ENCODE results near the gene SMAD3.

Gene SMAD3

DNA sequence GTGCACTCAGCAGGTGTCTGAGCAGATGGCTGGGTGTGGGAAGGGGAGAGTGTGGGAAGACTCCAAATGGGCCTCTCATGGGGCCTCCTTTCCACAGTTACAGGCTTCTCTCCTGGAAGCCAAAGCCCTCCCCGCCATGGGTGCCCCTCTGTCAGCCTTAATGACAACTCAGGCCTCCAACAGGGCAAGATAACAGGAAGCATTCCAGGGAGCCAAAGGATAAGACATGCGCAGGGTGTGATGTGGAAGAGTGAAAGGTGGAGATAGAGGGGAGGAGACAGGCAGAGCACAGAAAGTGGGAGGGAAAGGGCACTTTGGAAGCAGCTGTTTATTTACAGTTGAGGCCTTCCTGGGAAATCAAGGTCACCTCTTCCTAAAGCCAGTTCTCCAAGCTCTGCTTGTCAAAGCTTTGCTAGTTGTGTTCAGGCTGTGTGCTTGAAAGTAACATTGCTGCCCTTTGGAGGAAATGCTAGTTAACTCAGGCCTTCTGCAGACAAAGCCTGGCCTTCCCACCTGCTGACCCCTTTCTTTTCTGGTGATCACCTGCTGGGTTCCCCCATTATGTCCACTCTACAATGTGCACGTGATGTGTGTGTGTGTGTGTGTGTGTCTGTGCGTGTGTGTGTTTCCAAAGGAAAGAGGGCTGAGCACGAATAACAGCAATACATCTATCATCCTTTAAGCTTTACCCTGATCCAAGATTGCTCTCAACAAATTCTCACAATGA lies 35.2 kb upstream of the SMAD3 start:
- TF ChIP-seq, protein P1, sequence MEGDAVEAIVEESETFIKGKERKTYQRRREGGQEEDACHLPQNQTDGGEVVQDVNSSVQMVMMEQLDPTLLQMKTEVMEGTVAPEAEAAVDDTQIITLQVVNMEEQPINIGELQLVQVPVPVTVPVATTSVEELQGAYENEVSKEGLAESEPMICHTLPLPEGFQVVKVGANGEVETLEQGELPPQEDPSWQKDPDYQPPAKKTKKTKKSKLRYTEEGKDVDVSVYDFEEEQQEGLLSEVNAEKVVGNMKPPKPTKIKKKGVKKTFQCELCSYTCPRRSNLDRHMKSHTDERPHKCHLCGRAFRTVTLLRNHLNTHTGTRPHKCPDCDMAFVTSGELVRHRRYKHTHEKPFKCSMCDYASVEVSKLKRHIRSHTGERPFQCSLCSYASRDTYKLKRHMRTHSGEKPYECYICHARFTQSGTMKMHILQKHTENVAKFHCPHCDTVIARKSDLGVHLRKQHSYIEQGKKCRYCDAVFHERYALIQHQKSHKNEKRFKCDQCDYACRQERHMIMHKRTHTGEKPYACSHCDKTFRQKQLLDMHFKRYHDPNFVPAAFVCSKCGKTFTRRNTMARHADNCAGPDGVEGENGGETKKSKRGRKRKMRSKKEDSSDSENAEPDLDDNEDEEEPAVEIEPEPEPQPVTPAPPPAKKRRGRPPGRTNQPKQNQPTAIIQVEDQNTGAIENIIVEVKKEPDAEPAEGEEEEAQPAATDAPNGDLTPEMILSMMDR (conservative IDR thresholded peaks at IDR 0.05), result no peak
- TF ChIP-seq ZFX (IDR thresholded peaks at IDR 0.05), result no peak
- no peak overlapping the region for H3K27ac ChIP-seq

DNA sequence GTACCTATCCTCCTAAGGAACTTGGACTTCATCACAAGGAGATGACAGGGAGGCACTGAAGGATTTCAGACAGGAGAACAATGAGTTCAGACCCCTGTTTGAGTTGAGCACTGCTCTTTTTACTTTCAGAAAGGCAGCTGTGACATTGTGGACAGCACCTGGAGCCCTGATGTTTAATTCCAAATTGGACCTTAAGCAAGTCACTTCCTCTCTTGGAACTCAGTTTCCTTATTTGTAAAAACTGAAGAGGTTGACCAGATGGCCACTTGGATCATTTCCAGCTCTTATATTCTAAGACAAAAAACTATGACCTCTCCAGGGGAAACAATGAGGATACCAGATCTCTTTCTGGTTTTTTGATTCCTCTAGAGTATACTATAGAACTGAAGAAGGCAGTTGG lies 34.1 kb upstream of the SMAD3 start:
- H3K27ac ChIP-seq, result no peak overlapping the region
- TF ChIP-seq ZFX (IDR thresholded peaks at IDR 0.05), result no peak
- TF ChIP-seq, protein P1 (conservative IDR thresholded peaks at IDR 0.05), result no peak

DNA sequence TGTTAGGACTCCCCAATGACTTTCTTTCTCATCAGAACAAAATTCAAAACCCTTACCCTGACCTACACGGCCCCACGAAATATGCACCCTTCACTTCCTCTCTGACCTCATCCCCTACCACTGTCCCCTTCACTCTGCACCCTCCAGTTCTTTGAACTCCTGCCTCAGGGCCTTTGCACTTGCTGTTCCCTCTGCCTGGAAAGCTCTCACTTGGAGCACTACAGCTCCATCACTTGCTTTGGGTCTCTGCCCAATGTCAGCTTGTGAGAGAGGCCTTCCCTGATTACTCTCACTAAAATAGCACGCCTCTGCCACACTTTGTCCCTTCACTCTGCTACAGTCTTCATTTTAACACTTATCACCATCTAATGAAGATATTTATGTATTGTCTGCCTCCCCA lies 32.8 kb upstream of the SMAD3 start:
- TF ChIP-seq, protein P1 (conservative IDR thresholded peaks at IDR 0.05), result no peak
- no peak for TF ChIP-seq ZFX (IDR thresholded peaks at IDR 0.05)
- H3K27ac ChIP-seq, result no peak overlapping the region

DNA sequence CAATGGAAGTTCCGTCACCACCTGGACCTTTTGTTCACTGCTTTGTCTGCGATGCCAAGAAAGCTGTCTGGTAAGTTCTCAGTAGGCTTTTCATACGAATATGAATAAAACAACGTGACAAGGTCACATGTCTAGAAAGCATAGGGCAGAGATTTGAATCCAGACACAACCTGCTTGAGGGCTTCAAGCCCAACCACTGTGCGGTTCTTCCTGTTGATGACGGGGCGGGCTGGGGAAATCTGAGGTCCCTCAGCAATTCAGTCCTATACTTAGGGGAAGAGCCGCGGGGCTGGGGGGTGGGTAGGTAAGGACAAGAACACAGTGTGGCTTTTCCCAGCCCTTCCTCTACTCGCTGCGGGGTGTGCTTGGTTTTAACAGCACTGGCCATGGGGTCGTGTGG lies 32.4 kb upstream of the SMAD3 start:
- no peak for TF ChIP-seq ZFX (IDR thresholded peaks at IDR 0.05)
- TF ChIP-seq, protein P1 (conservative IDR thresholded peaks at IDR 0.05), result no peak

DNA sequence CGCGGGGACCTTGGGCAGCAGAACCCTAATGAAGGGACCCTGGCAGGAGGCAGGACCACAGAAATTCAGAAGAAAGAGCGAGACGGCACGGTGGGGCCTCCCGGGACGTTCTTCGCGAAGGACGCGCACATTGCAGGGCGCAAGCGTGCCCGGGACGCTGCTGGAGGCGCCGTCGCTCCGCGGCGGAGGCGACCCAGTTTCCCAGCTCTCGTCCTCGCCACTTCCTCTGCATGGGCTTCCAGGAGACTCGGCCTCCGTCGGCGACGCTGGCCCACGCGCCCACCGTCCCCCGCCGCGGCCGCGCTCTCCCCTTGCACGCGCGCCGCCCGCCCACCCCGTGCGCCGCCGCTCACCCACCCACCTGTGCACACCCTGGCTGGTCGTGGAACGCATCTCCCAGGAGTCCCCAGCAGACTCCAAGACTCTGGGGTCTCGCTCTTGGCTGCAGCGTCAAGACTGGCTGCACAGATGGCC lies 31.8 kb upstream of the SMAD3 start:
- H3K27ac ChIP-seq, result no peak overlapping the region

More for the DNA sequence above, 32.4 kb upstream of the SMAD3 start:
- H3K27ac ChIP-seq, result no peak overlapping the region

DNA sequence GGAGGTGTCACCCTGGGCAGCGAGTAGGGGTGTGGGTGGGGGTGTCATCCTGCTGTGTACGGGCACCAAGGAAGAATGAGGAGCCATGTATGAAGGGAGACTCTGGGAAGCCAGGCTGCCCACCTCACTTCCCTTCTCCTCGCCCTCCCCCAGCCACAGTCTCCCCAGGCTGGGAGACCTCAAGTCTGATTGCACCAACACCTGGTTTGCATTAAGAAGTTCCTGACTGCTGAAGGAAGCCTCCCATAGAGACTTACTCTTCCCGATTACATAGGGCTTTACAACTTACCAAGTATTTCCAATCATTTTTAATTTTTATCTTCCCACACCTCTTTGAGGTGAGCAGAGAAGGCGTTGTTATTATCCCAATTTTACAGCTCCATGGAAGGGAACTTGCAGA lies 29.5 kb upstream of the SMAD3 start:
- TF ChIP-seq, protein P1 (conservative IDR thresholded peaks at IDR 0.05), result no peak
- TF ChIP-seq ZFX (IDR thresholded peaks at IDR 0.05), result no peak
- no peak overlapping the region for H3K27ac ChIP-seq

More for the DNA sequence above, 31.8 kb upstream of the SMAD3 start:
- TF ChIP-seq, protein P1 (conservative IDR thresholded peaks at IDR 0.05), result no peak
- no peak for TF ChIP-seq ZFX (IDR thresholded peaks at IDR 0.05)

DNA sequence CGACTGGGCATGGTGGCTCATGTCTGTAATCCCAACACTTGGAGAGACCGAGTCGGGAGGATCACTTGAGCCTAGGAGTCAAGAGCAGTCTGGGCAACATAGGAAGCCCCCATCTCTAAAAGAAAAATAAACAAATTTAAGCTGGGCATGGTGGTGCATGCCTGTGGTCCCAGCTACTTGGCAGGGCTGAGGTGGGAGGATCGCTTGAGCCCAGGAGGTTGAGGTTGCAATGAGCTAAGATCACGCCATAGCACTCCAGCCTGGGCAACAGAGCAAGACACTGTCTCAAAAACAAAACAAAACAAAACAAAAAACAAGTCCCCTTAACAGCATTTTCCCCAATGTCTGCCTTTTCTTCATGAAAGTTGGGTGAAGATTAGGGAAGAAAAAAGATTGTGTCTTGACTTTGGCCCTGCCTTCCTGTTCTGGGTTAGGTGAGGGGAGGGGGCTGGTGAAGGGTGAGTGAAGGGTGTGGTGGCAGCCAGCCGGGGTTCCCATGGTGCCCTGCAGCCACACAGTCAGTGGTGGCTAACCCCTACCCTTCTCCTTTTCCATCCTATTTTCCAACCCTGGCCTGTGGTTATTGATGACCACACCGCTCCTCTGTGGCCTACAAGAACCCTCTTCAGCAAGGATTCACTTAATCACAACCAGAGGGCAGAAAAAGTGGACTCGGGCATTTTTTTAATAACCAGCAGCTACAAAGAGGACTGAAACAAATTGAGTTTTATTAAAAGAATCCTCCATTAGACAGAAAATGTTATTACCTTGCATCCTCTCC lies 28.4 kb upstream of the SMAD3 start:
- H3K27ac ChIP-seq, result no peak overlapping the region
- TF ChIP-seq, protein P1 (conservative IDR thresholded peaks at IDR 0.05), result no peak
- no peak for TF ChIP-seq ZFX (IDR thresholded peaks at IDR 0.05)

Measured in C4-2B (cell line).